GM03348 (cell line): ENCODE data around the gene ZNF385C.
A peak's percentile ranks its signal among the peaks of the same experiment; 100 is the strongest.
"Not testable (repeated sequence)": the region's sequence is repeated elsewhere in the genome, so short reads cannot be mapped to it uniquely, and the experiment has no call there.

ENCODE experiments used
- DNase-seq: peaks from one replicate; pipeline ENCODE4 v3.0.0; 2012; ENCODE audit warnings: low spot score

Gene ZNF385C

DNA sequence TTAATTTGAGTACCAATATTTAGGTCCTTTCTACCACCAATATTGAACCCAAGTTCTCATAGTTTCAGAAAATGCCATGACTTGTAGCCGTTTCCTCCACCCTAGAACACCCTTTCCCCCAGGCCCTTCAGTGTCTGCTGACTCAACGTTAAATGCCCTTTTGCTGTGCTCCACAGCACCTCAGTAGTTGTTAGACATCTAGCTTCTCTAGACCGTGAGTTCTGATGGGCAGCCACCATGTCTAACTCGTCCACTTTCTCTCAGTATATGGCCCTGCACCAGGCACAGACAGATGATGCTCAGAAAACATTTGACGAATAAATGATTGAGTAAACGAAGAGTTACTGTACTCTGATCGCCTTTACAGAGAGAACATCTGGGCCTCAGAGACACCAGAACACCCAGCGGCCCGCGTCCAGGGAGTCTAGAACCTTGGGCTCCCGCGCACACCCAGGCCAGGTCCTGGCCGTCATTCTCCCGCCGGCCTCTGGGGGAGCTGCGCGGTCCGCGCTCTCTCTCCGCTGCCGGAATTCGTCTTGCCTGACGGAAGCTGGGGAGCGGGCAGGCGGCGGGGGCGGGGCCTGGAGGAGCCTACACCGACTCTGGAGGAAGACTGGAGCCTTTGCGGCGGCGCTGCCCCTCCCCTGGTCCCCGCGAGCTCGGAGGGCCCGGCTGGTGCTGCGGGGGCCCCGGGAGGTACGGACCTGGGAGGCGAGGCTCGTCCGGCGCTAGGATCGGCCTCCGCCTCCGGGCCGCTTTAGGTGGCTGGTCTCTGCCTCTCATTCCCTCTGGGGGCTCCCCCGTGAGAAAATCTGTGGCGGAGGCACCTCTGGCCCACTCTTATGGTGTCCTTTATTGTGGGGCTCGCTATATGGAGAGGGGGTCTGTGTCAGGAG is 78.5 kb downstream of the ZNF385C start, which contains the start of gene NKIRAS2:
Gene NKIRAS2 (plus strand): TSS at position 582 of the 896 bp plus-strand sequence. CDS start 1,488 bp downstream, outside the sequence.
- peak; percentile 97 for DNase-seq

- DNase-seq, result no peak
Observed at GRCh38 chr17:42018988-42019387, 79.3 kb downstream of the ZNF385C start.

- no peak for DNase-seq
Observed at GRCh38 chr17:42018339-42018738, 79.9 kb downstream of the ZNF385C start.

GRCh38 chr17:42017866-42018200 is 80.4 kb downstream of the ZNF385C start:
- DNase-seq, result no peak

DNA sequence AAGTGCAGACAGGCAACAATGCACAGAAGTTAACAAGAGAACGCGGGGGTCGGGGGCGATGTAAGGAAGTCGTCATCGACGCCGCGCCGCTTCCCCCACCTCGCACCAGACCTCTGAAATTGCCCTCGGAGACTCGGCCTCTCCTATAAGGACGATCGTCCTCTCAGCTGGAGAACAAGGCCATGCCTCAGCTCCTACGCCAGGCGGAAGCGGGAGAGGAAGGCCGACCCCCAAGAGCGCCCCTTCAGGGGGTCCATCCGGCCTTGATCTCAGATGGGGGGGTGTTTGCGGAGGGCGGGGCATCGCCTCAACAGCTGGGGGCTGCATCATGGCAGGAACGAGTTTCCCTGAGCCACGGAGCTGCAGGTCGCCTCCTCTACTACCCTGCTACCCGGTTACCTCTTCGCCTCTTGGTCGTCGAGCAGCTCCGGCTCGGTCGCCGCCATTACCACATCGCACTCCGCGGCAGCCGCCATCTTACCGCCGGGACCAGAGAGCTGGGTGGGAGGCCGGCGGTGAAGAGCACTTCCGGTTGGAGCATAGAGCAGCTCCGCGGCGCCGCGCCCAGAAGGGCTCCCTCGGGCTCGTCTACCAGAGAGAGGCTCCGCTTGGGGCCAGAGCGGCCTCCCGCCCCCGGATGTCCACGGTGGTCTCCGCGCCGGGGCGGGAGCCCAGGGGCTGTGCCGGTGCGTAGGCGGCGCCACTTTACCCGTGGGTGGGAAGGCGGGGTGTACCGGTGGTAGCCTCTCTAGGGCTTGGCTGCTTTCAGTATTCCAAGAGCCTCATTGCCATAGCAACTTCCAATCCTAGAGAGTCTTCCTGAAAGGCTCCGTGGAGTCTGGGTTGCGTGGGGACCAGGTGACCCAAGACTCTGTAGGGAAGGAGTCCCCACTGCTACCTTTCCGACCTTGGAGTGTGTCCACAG is 81.1 kb downstream of the ZNF385C start, which contains the start of gene DNAJC7:
Gene DNAJC7 (minus strand): TSS at position 499 of the 925 bp plus-strand sequence. CDS start 23 bp downstream, at position 476.
- peak; percentile 96 for DNase-seq

DNA sequence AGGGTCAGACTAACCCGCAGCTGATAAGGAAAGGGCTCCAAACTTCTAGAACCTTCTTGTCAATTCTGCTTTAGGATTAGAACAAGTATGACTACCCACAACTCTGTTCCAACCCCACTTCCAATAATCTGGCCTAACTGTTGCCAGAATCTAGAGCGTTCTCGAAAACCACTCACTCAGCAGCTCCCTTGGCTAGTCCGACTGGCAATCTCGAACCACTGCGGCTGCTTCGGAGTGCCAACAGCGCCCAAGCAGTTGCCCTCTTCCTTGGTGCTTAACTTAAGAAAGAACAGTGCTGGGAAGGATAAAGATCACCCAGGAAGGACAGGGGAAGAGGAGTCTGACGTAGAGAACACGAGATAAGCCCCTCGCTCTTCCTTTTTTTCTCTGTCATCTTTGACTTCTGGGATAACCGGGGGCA is 81.9 kb downstream of the ZNF385C start:
- DNase-seq, result peak; percentile 32

DNA sequence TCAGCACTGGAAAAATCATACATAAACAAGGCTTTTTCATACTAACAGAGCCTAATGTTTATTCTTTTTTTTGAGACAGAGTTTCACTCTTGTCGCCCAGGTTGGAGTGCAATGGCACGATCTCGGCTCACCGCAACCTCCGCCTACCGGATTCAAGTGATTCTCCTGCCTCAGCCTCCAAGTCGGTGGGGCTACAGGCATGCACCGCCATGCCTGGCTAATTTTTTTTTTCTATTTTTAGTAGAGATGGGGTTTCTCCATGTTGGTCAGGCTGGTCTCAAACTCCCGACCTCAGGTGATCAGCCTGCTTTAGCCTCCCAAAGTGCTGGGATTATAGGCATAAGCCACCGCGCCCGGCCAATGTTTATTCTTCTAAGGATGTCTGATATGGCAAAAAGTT is 84.5 kb downstream of the ZNF385C start:
- DNase-seq, result not testable (repeated sequence)

DNA sequence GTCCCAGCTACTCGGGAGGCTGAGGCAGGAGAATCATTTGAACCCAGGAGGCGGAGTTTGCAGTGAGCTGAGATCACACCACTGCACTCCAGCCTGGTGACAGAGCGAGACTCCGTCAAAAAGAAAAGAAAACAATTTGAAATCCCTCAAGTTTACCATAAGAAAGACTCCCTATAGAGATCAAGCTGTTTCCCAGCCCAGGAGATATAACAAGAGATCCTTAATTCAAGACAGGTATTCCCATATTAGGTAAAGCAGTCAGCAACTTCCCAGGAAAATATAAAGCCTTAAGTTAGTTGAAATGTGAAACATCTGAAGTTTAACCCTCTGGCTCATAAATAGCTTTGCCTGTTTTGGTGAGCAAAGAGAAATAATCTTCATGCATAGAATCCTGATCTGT is 85.9 kb downstream of the ZNF385C start:
- not testable (repeated sequence) for DNase-seq

- peak; percentile 56 for DNase-seq
Observed at GRCh38 chr17:42010898-42011516, 87.3 kb downstream of the ZNF385C start.

- DNase-seq, result not testable (repeated sequence)
Observed at GRCh38 chr17:42010266-42010680, 88.0 kb downstream of the ZNF385C start.

DNA sequence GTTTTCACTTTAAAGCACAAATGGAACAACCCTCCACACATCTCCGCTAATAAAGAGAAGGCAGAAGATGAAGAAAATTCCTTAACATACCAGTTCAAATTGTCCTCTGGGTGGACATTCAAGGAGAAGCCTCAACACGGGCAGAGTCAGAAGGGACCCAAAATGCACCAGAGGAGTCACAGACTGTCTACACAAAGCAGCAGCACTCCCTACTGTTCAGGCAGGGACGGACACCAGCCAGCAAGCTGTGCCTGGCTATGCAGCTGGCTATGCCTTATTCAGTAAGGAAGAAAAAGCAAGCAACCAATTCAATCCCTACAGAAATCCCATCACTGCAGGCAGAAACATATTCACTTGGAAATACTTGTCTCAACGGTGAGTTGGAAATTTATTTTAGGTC is 89.1 kb downstream of the ZNF385C start:
- no peak for DNase-seq

DNA sequence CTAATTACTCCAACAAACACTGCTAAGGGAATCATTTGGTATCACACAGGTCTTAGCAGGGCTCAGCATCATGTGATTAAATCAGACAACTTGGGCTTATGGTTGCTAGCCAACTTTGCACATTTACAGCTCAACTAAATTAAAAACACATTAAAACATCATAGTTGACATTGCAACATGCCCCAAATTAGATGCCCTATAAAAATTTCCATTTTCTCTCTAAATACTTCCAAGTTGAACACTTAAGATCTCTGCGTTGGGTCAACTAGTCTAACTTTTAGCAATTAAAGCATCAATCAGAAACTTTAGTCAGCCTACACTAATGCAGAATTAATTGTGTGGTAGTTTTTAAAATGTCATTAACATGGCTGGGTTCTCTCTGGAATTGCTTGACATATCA is 93.1 kb downstream of the ZNF385C start:
- no peak for DNase-seq

GRCh38 chr17:42002792-42003301 is 95.4 kb downstream of the ZNF385C start:
- no peak for DNase-seq

DNA sequence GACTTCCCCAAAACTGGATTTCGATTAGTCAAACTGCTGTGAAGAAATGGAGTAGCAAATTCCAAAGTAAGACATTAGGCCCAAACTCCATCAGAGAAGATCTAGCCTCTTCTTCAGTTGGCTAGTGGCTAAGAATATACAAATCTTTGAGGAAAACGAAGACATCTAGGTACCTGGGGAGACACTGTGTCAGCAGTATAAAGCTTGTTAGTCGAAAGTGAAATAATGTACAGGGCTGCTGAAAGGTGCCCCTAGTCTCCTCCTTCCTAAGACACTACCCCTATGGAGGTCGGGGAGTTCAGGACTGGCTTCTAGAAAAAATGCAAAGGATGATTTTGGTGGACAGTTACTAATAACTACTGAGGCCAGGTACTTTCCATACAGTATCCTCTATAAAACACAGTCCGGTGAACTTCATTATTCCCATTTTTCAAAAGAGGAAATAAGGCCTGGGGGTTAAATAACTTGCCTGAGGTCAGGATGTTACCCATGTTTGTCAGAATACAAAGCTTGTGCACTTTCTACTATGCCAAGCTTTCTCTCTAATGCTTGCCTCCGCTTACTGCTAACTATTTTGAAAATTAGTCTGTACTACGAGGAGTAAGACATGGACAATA is 96.0 kb downstream of the ZNF385C start:
- no peak for DNase-seq

GRCh38 chr17:42001729-42002128 is 96.5 kb downstream of the ZNF385C start:
- no peak for DNase-seq

DNA sequence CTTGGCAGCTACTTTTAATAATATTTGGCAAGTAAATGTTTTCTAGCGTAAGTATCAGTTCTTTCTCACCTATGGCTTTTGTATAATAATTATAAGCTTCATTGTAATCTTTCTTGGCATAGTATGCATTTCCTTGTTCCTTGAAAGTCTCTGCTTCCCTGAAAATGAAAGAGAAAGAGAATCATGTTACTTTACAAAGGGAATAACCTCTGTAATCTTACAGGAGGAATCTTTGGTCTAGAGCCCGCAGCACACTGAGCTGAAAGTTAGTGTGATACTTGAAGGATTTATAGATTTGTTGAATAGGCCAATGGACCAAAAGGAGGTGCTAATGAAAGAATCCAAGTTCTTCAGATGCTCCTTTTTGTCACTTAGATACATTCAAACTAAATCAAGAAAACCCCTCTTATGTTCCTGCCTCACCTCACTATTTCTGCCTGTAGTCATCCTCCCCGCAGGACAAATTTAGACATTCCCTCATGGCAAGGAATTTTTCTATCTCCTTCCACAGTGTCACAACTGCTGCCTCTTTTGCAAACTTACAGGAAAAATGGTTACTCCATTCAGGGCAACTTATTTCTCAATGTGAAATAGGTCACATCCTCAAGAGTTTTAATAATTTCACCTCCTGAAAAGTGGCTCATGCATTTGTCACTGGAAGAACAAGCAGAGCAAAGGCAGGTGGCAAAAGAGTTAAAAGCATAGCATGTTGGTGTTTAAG is 97.7 kb downstream of the ZNF385C start:
- DNase-seq, result no peak

DNA sequence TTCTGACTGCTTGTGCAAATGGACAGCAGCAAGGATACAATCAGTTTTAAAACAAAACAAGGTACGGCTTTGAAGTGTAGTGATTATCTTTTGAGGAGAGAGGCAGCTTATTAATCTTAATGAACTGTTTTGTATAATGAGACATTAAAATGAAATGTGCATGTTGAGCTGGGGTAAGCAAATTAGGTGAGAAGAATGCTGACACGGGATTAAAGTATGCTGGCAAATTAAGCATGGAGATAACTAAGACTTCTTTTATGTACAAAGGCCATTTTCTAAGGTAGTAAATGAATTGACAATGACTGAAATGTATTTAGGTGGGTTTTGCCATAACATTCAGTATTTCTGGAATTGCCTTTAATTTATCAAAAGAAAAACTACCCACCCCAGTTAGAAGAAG is 99.8 kb downstream of the ZNF385C start:
- no peak for DNase-seq

DNA sequence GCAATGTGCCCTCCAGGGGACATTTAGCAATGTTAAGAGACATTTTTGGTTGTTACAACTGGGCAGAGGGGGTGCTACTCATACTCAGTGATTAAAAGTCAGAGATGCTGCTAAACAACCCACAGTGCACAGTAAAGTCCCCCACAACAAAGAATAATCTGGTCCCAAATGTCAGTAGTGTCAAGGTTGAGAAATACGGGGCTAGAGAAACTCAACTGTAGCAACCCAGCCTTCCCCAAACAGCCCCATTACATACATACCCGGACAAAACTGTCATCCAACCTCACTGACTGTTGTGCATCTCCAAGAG is 101.5 kb downstream of the ZNF385C start:
- no peak for DNase-seq

GRCh38 chr17:41992576-41992975 is 105.7 kb downstream of the ZNF385C start:
- DNase-seq, result no peak

DNA sequence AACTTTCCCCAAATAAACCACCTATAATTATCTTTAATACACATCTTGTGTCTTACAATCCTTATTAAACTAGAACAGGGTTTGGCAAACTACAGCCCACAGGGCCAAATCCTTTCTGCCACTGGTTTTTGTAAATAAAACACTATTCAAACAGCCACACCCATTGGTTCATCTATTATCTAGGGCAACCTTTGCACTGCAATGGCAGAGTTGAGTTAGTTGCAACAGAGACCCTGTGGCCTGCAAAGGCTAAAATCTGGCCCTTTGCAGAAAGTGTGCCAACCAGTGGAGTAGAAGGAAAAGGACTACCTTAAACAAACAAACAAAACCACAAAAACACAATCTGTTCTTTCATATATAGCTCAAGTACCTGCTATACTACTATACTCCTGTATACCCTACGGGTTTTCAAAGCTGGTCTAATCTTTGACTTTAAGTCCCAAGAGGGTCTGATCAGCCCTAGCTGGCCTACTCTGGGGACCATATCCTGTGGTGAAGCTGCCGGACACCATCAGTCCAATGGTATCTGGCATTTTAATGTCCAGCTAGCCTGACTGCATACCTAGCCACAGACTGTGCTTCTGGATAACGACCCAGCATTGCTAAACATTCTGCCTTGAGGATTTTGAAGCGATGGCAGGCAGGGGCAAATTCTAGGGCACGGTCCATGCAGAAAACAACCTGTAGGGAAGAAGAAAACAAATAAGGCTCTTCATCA is 108.4 kb downstream of the ZNF385C start:
- DNase-seq, result no peak
